Adipose tissue (tissue), 3 donors: ENCODE data around the gene CHKA. TPM values are rescaled to one million over a fixed set of nuclear protein-coding genes. Genes with fewer than 3 reads are reported as not detected.

Experiments used
- H3K27ac ChIP-seq: one replicate; pipeline ENCODE4 v1.5.1; 2013; ENCODE audit warnings: low read depth, low read length
- WGBS, 3 donors: extraction: QIAGEN DNeasy Blood & Tissue Kit; methylation state at CpG; one replicate each; pipeline ENCODE4 v1.1.7; 2013; 5-methylcytosine and 5-hydroxymethylcytosine counted together
- polyA plus RNA-seq, 3 donors: library from polyadenylated mRNA; stranded (reverse); fragments of 200-250 nt; gene quantifications; one replicate each; pipeline ENCODE4 v1.2.3, GENCODE V29; 2013
- donor health status: healthy with polysubstance abuse.
- donor health status: Bipolar disorder and iron deficiency.
- donor health status: healthy.

The CHKA gene
- polyA plus RNA-seq, 3 donors, result 14.3 to 16.4 (median 16.0) TPM

GRCh38 chr11:68053981-68054812 is 67.0 kb downstream of the CHKA start:
- 85 to 92% (median 91%) methylated on average over 11 of the region's 11 CpGs for WGBS, 3 donors

GRCh38 chr11:68053117-68053516 is 68.1 kb downstream of the CHKA start:
- WGBS, 3 donors, result 49 to 71% (median 65%) methylated on average over 9 of the region's 9 CpGs
- H3K27ac ChIP-seq, result no peak overlapping the region

More at GRCh38 chr11:68053981-68054812, 67.0 kb downstream of the CHKA start:
- no peak overlapping the region for H3K27ac ChIP-seq

- no peak overlapping the region for H3K27ac ChIP-seq
- WGBS, 3 donors, result 84 to 91% (median 91%) methylated on average over 15 of the region's 15 CpGs
Observed at GRCh38 chr11:68052137-68052873, 68.9 kb downstream of the CHKA start.

GRCh38 chr11:68051191-68052136 is 69.7 kb downstream of the CHKA start:
- no peak overlapping the region for H3K27ac ChIP-seq
- 67 to 83% (median 79%) methylated on average over 14 of the region's 14 CpGs for WGBS, 3 donors

- H3K27ac ChIP-seq, result no peak overlapping the region
- 89 to 97% (median 95%) methylated on average over 18 of the region's 18 CpGs for WGBS, 3 donors
Observed at GRCh38 chr11:68050371-68050841, 70.8 kb downstream of the CHKA start.

- 77 to 94% (median 91%) methylated on average over 33 to 40 of the region's 40 CpGs for WGBS, 3 donors
Observed at GRCh38 chr11:68049509-68050370, 71.4 kb downstream of the CHKA start.

GRCh38 chr11:68048681-68049508 is 72.3 kb downstream of the CHKA start:
- WGBS, 3 donors, result 85 to 91% (median 89%) methylated on average over 33 to 35 of the region's 35 CpGs

More at GRCh38 chr11:68049509-68050370, 71.4 kb downstream of the CHKA start:
- H3K27ac ChIP-seq, result no peak overlapping the region

GRCh38 chr11:68047437-68048290 is 73.5 kb downstream of the CHKA start:
- no peak overlapping the region for H3K27ac ChIP-seq
- 88 to 89% (median 89%) methylated on average over 37 of the region's 37 CpGs for WGBS, 3 donors

More at GRCh38 chr11:68048681-68049508, 72.3 kb downstream of the CHKA start:
- H3K27ac ChIP-seq, result no peak overlapping the region

GRCh38 chr11:68044898-68045351 is 76.3 kb downstream of the CHKA start:
- WGBS, 3 donors, result 93 to 94% (median 94%) methylated on average over 18 of the region's 18 CpGs
- H3K27ac ChIP-seq, result no peak overlapping the region

- 54 to 92% (median 89%) methylated on average over 20 to 24 of the region's 24 CpGs for WGBS, 3 donors
- no peak overlapping the region for H3K27ac ChIP-seq
Observed at GRCh38 chr11:68044145-68044813, 76.9 kb downstream of the CHKA start.

GRCh38 chr11:68043349-68044144 is 77.6 kb downstream of the CHKA start:
- 50 to 81% (median 80%) methylated on average over 26 to 36 of the region's 36 CpGs for whole genome bisulfite sequencing, 3 donors
- no peak overlapping the region for H3K27ac ChIP-seq

- whole genome bisulfite sequencing, 3 donors, result 31 to 74% (median 59%) methylated on average over 8 of the region's 8 CpGs
- H3K27ac ChIP-seq, result no peak overlapping the region
Observed at GRCh38 chr11:68043029-68043348, 78.2 kb downstream of the CHKA start.

GRCh38 chr11:68042219-68043028 is 78.8 kb downstream of the CHKA start:
- WGBS, 3 donors, result 43 to 92% (median 86%) methylated on average over 26 to 27 of the region's 27 CpGs
- no peak overlapping the region for H3K27ac ChIP-seq
